Nephron (organoid): ENCODE data around the gene NELFA.
"Not testable (repeated sequence)": the region's sequence is repeated elsewhere in the genome, so short reads cannot be mapped to it uniquely, and the experiment has no call there.

Experiments
- H3K27ac Mint-ChIP-seq, 3 experiments: 2 replicates each; pipeline ENCODE4 v1.8.0; 2020; ENCODE audit warnings: mixed read lengths in 3 of 3, mild to moderate bottlenecking in 2 of 3, moderate library complexity in 1 of 3
- H3K27me3 Mint-ChIP-seq: 2 replicates; pipeline ENCODE4 v1.8.0; 2021; ENCODE audit warnings: low read depth, mild to moderate bottlenecking, moderate library complexity, mixed read lengths
- H3K36me3 Mint-ChIP-seq: 2 replicates; pipeline ENCODE4 v1.8.0; 2020; ENCODE audit warnings: low read depth, mixed read lengths
- H3K4me1 Mint-ChIP-seq: 2 replicates; pipeline ENCODE4 v1.8.0; 2020; ENCODE audit warnings: mixed read lengths
- H3K4me3 Mint-ChIP-seq, 3 experiments: 2 replicates each; pipeline ENCODE4 v1.8.0; 2020; ENCODE audit warnings: mild to moderate bottlenecking in 3 of 3, mixed read lengths in 3 of 3, moderate library complexity in 2 of 3
- H3K9me3 Mint-ChIP-seq: 2 replicates; pipeline ENCODE4 v1.8.0; 2020; ENCODE audit warnings: mixed read lengths
- TF ChIP-seq, protein P1 (sequence below), 3 experiments: fragments of 200-600 bp; sonication (generic); IDR thresholded peaks; one replicate each; pipeline ENCODE4 v1.5.0; 2021; ENCODE audit warnings: antibody characterized with exemption in 3 of 3; ENCODE audit not compliant: unreplicated experiment in 3 of 3

The NELFA gene

DNA sequence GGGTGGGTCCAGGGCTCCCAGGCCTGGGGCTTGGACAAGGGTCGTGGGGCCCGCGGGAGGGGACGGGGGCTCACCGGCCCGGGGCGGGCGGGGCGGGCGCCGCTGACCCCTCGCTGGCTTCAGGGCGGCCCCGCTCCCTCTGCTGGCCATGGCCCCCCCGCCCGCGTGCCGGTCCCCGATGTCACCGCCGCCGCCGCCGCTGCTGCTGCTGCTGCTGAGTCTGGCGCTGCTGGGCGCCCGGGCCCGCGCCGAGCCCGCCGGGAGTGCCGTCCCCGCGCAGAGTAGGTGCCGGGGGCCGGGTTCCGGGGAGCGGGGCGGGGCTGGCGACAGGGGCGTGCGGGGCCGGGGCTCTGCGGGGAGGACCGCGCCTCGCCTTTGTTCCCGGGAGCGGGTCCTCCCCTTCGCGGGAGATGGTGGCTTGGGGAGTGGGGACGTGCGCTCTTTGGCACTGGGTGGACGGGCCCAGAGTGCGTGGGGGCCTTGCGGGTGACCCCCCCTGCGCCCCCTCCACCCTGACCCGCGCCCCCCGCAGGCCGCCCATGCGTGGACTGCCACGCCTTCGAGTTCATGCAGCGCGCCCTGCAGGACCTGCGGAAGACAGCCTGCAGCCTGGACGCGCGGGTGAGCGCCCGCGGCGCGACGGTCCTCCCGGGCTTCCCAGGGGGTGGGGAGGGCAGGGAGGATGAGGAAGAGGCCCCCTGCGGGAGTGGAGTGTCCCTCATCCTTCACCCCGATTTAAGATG lies 33.6 kb upstream of the NELFA start:
- peaks cover 53% of the 10 kb centered on the region for H3K27me3 Mint-ChIP-seq
- no peaks in the 10 kb centered on the region for H3K9me3 Mint-ChIP-seq
- H3K4me3 Mint-ChIP-seq: peak overlapping the region; percentile 83 to 87 (median 83)
- TF ChIP-seq, protein P1, sequence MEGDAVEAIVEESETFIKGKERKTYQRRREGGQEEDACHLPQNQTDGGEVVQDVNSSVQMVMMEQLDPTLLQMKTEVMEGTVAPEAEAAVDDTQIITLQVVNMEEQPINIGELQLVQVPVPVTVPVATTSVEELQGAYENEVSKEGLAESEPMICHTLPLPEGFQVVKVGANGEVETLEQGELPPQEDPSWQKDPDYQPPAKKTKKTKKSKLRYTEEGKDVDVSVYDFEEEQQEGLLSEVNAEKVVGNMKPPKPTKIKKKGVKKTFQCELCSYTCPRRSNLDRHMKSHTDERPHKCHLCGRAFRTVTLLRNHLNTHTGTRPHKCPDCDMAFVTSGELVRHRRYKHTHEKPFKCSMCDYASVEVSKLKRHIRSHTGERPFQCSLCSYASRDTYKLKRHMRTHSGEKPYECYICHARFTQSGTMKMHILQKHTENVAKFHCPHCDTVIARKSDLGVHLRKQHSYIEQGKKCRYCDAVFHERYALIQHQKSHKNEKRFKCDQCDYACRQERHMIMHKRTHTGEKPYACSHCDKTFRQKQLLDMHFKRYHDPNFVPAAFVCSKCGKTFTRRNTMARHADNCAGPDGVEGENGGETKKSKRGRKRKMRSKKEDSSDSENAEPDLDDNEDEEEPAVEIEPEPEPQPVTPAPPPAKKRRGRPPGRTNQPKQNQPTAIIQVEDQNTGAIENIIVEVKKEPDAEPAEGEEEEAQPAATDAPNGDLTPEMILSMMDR (IDR thresholded peaks at IDR 0.05; ENCODE audit: unreplicated experiment in 3 of 3): no peak
- H3K4me1 Mint-ChIP-seq: peaks cover 5% of the 10 kb centered on the region
- no peak overlapping the region for H3K27ac Mint-ChIP-seq
- H3K36me3 Mint-ChIP-seq: no peaks in the 10 kb centered on the region

DNA sequence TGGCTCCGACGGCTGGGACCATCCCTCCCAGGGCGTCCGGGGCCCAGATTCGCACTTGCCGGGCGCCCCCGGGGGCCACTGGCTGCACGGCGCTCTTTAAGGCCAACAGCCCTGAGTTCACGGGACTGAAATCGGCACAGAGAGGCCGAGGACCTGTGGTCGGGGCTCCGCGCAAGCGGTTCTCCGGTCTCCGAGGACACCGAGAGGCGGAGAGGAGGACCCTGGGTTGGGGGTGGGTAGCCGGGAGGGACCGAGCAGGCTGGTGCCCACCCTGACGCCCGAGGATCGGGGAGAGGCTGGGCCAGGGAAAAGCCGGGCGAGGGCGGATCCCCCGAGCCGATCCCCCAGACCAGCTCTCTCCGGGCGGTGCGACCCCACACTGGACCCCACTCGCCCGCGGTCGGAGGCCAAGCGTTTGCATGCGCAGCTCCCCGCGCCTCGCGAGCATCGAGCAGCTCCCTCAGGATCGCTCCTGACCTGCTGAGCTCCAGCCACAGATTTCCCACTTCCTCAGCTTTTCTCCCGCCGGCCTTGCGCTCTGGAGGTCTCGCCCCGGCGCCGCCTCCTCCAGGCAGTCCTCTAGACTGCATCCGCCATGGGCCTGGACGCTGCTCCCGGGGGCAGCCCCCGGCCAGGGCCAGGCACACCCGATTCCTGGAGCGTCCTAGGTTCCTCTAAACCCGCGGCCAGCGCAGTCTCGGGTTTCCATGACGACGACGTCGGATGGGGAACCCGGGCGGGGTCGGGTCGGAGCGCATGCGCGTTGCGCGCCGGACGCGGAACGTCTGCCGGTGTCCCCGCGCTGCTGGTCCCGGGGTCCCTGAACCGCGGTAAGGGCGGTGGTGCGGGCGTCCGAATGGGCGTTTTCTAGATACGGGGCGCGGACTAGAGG lies 32.7 kb upstream of the NELFA start:
- no peaks in the 10 kb centered on the region for H3K36me3 Mint-ChIP-seq
- no peaks in the 10 kb centered on the region for H3K9me3 Mint-ChIP-seq
- H3K27me3 Mint-ChIP-seq: peaks cover 57% of the 10 kb centered on the region
- peaks cover 5% of the 10 kb centered on the region for H3K4me1 Mint-ChIP-seq
- TF ChIP-seq, protein P1 (IDR thresholded peaks at IDR 0.05; ENCODE audit: unreplicated experiment in 3 of 3): no peak
- peak overlapping the region; percentile 74 to 81 (median 80) for H3K4me3 Mint-ChIP-seq
- no peak overlapping the region for H3K27ac Mint-ChIP-seq

DNA sequence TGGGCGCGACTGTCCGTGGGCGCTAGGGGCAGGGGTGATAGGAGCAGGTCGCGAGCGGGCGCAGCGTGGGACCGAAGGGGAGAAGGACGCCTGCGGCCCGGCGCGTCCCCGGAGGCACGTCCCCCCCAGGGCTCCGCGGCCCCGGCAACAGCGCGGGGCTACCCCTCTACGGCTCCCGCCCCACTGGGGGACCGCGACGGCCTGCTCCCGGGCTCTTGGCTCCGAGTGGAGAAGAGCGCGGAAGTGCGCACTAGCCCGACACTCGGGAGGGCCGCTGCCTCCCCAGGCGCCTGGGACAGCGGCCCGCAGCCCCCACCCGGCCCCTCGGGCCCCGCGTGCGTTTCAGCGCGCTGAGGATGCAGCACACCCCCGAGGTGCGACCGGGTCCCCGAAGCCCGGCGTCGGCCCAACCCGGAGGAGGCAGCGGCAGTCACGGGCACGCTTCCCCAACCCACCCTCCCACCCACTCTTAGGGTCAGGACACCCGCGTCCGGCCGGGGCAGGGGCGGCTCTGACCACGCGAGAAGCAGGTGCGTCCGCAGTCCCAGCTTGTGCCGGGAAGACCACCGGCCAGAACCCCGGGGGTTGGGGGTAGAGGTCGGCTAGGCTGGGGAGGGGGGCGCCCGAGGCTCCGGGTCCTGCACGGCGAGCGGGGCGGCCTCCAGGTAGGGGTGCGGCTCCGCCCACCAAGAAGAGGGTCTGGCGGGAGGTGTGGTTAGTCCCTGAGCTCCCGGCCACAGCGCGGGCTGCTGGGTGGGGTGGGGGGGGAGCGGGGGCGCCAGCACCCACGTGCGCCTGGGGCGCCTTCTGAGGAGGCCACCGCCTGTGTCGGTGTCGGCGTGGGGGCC lies 31.8 kb upstream of the NELFA start:
- Mint-ChIP-seq H3K27ac (no peak overlapping the region), H3K4me3 (peak overlapping the region; percentile 74 to 84 (median 80)), H3K27me3 (peaks cover 62% of the 10 kb centered on the region), H3K4me1 (peaks cover 5% of the 10 kb centered on the region), H3K9me3 (no peaks in the 10 kb centered on the region), H3K36me3 (no peaks in the 10 kb centered on the region)
- TF ChIP-seq, protein P1 (IDR thresholded peaks at IDR 0.05; ENCODE audit: unreplicated experiment in 3 of 3): no peak

DNA sequence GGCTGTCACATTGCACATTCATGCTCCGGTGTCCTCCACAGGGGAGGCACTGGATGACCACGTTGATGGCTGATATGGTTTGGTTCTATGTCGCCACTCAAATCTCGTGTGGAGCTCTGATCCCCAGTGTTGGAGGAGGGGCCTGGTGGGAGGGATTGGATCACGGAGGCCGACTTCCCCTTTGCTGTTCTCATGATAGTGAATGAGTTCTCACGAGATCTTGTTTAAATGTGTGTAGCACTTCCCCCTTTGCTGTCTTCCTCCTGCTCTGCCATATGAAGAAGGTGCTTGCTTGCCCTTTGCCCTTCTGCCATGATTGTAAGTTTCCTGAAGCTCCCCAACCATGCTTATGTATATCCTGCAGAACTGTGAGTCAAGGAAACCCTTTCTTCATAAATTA lies 28.1 kb upstream of the NELFA start:
- H3K36me3 Mint-ChIP-seq: peaks cover 6% of the 10 kb centered on the region

DNA sequence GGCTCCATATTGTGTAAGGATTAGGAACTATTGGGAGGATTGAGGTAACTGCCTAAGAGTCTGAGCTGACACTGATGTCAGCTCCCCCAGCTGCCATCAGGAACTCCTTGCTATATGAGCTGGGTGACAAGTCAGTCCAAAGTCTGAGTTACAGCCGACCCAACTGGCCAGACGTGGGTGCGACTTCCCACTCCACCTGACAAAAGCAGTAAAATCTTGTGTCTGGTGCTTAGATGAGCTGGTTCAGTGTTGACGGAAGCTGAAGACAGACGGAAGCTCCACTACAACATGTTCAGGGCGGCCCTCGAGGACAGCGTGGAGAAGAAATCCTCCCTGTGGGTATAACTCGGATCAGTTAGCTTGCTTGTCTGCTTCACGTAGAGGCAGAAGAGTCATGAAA lies 27.6 kb upstream of the NELFA start:
- TF ChIP-seq, protein P1 (IDR thresholded peaks at IDR 0.05; ENCODE audit: unreplicated experiment in 3 of 3): no peak
- Mint-ChIP-seq H3K27ac (no peak overlapping the region), H3K9me3 (peaks cover 13% of the 10 kb centered on the region), H3K4me3 (no peak overlapping the region), H3K27me3 (peaks cover 57% of the 10 kb centered on the region), H3K4me1 (peaks cover 5% of the 10 kb centered on the region), H3K36me3 (peaks cover 6% of the 10 kb centered on the region)

More for the DNA sequence above, 28.1 kb upstream of the NELFA start:
- Mint-ChIP-seq H3K4me1 (peaks cover 5% of the 10 kb centered on the region), H3K27ac (no peak overlapping the region), H3K9me3 (peaks cover 13% of the 10 kb centered on the region), H3K4me3 (no peak overlapping the region), H3K27me3 (peaks cover 63% of the 10 kb centered on the region)
- TF ChIP-seq, protein P1 (IDR thresholded peaks at IDR 0.05; ENCODE audit: unreplicated experiment in 3 of 3): no peak

DNA sequence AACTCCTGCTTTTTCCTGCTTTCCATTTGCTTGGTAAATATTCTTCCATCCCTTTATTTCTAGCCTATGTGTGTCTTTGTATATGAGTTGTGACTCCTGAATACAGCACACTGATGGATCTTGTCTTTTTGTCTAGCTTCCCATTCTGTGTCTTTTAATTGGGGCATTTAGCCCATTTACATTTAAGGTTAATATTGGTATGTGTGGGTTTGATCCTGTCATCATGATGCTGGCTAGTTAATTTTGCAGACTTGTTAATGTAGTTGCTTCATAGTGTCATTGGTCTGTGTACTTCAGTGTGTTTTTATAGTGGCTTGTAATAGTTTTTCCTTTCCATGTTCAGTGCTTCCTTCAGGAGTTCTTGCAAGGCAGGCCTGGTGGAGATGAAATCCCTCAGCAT lies 22.4 kb upstream of the NELFA start:
- H3K4me1 Mint-ChIP-seq, H3K4me3 Mint-ChIP-seq, H3K36me3 Mint-ChIP-seq, H3K27ac Mint-ChIP-seq: not testable (repeated sequence)
- H3K27me3 Mint-ChIP-seq: peaks cover 68% of the 10 kb centered on the region
- H3K9me3 Mint-ChIP-seq: peaks cover 36% of the 10 kb centered on the region

DNA sequence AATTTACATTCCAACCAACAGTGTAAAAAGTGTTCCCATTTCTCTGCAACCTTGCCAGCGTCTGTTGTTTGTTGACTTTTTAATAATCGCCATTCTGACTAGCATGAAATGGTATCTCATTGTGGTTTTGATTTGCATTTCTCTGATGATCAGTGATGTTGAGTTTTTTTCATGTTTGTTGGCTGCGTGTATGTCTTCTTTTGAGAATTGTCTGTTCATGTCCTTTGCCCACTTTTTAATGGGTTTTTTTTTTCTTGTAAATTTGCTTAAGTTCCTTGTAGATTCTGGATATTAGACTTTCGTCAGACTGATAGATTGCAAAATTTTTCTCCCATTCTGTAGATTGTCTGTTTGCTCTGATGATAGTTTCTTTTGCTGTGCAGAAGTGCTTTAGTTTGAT lies 18.3 kb upstream of the NELFA start:
- H3K4me1 Mint-ChIP-seq, H3K4me3 Mint-ChIP-seq, H3K36me3 Mint-ChIP-seq, H3K27ac Mint-ChIP-seq: not testable (repeated sequence)
- Mint-ChIP-seq H3K9me3 (peaks cover 35% of the 10 kb centered on the region), H3K27me3 (peaks cover 52% of the 10 kb centered on the region)
